A549 (cell line): ENCODE data around the gene TMEM164.

Experiments
- CHD4 ChIP-seq: fragments of 200-600 bp; sonication (generic); IDR thresholded peaks from 2 replicates; pipeline ENCODE4 v1.6.1; 2016; ENCODE audit warnings: antibody characterized with exemption, mild to moderate bottlenecking, borderline replicate concordance
- CTCF ChIP-seq: fragments of >200 bp; sonication (Bioruptor Twin); formaldehyde crosslinking; IDR thresholded peaks from 3 replicates; pipeline ENCODE4 v1.5.1; 2016
- NPAS2 ChIP-seq: fragments of 250-450 bp; sonication (Bioruptor Pico); IDR thresholded peaks from 2 replicates; pipeline ENCODE4 v1.8.0; 2022; ENCODE audit warnings: mild to moderate bottlenecking, moderate library complexity, borderline replicate concordance
- RAD21 ChIP-seq, 2 experiments: fragments of >200 bp in 1 of 2; sonication (Bioruptor Twin) in 1 of 2; formaldehyde crosslinking in 1 of 2; IDR thresholded peaks in 1 of 2; conservative IDR thresholded peaks in 1 of 2; 2 replicates in 1 of 2; 3 replicates in 1 of 2; pipeline ENCODE4 v1.6.1; 2012 to 2018; ENCODE audit warnings: inconsistent platforms in 1 of 2

GRCh38 chrX:110123331-110123782 lies 120.4 kb downstream of the TMEM164 start:
- TF ChIP-seq CTCF = no peak
- TF ChIP-seq RAD21 (conservative IDR thresholded peaks at IDR 0.05 in 1 of 2, IDR thresholded peaks at IDR 0.05 in 1 of 2) = no peak
- TF ChIP-seq NPAS2 = no peak
- no peak for TF ChIP-seq CHD4
